Right cardiac atrium (tissue), 5 donors: ENCODE data around the gene OR13C5. TPM values are rescaled to one million over a fixed set of nuclear protein-coding genes. Genes with fewer than 3 reads are reported as not detected.
"Not testable (repeated sequence)": the region's sequence is repeated elsewhere in the genome, so short reads cannot be mapped to it uniquely, and the experiment has no call there.

Experiments used
- ATAC-seq, 2 donors: fragments of 200-7000 bp; cut with Tn5 transposase; one replicate each; pipeline versions ENCODE4 v1.8.0 to v1.9.1; 2020; ENCODE audit warnings: moderate library complexity in 2 of 2, mild to moderate bottlenecking in 1 of 2
- DNase-seq, 3 donors: peaks; one replicate each; pipeline ENCODE4 v3.0.0-alpha.2; 2020
- H3K27ac ChIP-seq: one replicate; pipeline ENCODE4 v1.5.1; 2013; ENCODE audit warnings: mild to moderate bottlenecking, low read length, control low read depth, moderate library complexity
- H3K27me3 ChIP-seq: one replicate; pipeline ENCODE4 v1.6.1; 2013; ENCODE audit not compliant: control insufficient read depth, insufficient read depth
- H3K4me1 ChIP-seq: one replicate; pipeline ENCODE4 v1.6.1; 2013; ENCODE audit warnings: low read length; ENCODE audit not compliant: control insufficient read depth, insufficient read depth
- H3K4me3 ChIP-seq: one replicate; pipeline ENCODE4 v1.5.1; 2013; ENCODE audit warnings: low read length, control low read depth
- H3K9me3 ChIP-seq: one replicate; pipeline ENCODE4 v1.6.1; 2013; ENCODE audit warnings: low read length; ENCODE audit not compliant: control insufficient read depth
- WGBS: extraction: QIAGEN DNeasy Blood & Tissue Kit; methylation state at CpG from one replicate; pipeline ENCODE4 v1.1.7; 2013; 5-methylcytosine and 5-hydroxymethylcytosine counted together
- intact Hi-C, 4 donors: fragments of 100-400 bp; cut with DNase I; formaldehyde crosslinking; loops; one replicate each; pipeline versions ENCODE4 v1.11.0 to v1.14.0; 2022 to 2023
- polyA plus RNA-seq: library from polyadenylated mRNA; stranded (reverse); fragments of 200-250 nt; gene quantifications from one replicate; pipeline ENCODE4 v1.2.3, GENCODE V29; 2013
- total RNA-seq, 4 donors: library from RNA; stranded (reverse); fragmentation: NEBNext Ultra II Directional; extraction: Animal tissue kit (Norgen Biotek cat#: 25700); gene quantifications; one replicate each; pipeline ENCODE4 v1.2.1, GENCODE V29; 2021
- donor health status: healthy with polysubstance abuse.
- donor health status: DM: no; HTN: yes; CAD: no.
- donor health status: DM: no; HTN: no; CAD: no.
- donor health status: DM: no; HTN: yes; CAD: no; lungs with severe emphysema.
- donor health status: DM: yes; HTN: yes; CAD: no.

The OR13C5 gene
- total and polyA plus RNA-seq, 5 donors: not detected

GRCh38 chr9:104598749-104599148 is 464 bp downstream of the OR13C5 start:
- H3K4me3 ChIP-seq, DNase-seq, intact Hi-C loops, ATAC-seq, H3K9me3 ChIP-seq, H3K4me1 ChIP-seq, H3K27me3 ChIP-seq, H3K27ac ChIP-seq: not testable (repeated sequence)
- 75% methylated on average over 3 of the region's 3 CpGs for WGBS

DNA sequence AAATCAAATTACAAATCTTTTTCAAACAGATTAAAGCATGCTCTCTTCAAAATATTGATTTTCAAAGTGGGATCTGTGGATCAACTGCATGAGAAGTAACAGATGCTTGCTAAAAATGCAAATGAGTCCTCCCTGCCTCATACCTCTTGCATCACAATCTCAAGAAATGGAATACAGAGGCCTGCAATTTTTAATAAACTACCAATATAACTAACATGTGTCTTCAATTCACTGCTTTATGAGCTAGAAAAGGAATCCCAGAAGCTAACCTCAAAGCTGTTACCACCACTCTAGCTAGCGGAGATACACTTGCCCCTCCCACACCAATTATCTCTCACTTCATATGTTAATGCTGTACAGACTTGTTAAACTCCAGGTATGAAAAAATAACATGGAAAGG is 9.6 kb downstream of the OR13C5 start:
- no peak overlapping the region for H3K4me3 ChIP-seq
- H3K27ac ChIP-seq: no peak overlapping the region
- intact Hi-C loops: no loop called here
- H3K4me1 ChIP-seq: no peaks in the 10 kb centered on the region
- no peak for ATAC-seq
- H3K9me3 ChIP-seq: no peaks in the 10 kb centered on the region
- no peaks in the 10 kb centered on the region for H3K27me3 ChIP-seq
- 79% methylated on average over 1 of the region's 1 CpG for WGBS
- DNase-seq: no peak

DNA sequence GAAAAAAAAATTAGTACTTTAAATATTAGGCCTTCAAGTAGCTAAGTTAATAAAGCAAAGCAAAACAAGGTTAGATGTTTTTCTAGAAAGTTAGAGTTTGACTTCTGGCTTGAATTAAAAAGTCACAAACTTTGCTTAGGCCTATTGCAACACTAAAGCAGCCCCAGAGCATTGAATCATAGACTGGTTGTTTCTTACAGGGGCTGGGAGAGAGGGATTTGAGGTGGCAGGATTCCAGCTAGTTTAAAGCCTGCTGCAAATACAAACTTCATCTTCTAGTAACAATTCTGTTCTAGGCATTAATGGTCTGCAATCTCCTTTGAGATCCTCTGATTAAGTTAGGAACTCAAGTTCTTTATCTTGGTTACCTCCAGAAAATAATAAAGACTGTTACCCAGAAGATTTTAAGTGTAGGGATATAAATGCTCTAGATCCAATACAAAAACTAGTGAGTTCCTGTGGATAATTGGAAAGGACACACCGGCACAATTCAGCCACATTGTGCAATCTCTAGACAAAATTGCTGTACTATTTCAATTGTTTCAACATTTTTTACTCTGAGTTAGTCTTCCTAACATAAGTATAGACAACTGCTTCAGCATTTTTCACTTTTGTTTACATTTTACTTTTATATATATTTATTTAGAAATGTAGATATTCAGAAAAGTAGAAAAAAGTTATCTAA is 12.6 kb downstream of the OR13C5 start:
- WGBS: 57% methylated on average over 1 of the region's 1 CpG
- intact Hi-C loops: no loop called here
- Histone ChIP-seq H3K27ac (no peak overlapping the region), H3K27me3 (no peaks in the 10 kb centered on the region), H3K4me3 (no peak overlapping the region), H3K4me1 (no peaks in the 10 kb centered on the region), H3K9me3 (no peaks in the 10 kb centered on the region)
- DNase-seq (peak in 2 of 3 donors; percentile 16 to 19), ATAC-seq (peak in 1 of 2 donors; percentile 61)

DNA sequence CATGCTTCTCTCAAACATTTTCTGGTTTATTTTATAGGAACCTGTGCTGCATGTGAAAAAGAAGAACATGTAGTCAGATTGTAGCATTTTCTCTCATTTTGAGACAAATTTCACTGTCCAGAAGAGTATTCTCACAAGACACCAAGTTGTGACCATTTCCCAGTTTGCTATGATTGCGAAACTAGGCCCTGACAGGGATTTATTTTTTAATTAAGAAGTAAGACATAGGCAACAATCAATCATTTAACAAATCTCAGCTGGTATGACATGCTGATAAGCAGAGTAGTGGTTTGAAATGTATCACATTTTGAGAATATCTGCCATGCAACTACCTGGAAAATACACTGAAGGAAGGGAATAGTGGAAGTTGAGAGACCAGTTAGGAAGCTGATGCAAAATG is 18.7 kb downstream of the OR13C5 start:
- H3K4me3 ChIP-seq: no peak overlapping the region
- no peaks in the 10 kb centered on the region for H3K9me3 ChIP-seq
- 86% methylated on average over 1 of the region's 1 CpG for WGBS
- no peaks in the 10 kb centered on the region for H3K4me1 ChIP-seq
- no peak for DNase-seq
- no peak overlapping the region for H3K27ac ChIP-seq
- intact Hi-C loops: no loop called here
- H3K27me3 ChIP-seq: no peaks in the 10 kb centered on the region
- no peak for ATAC-seq

DNA sequence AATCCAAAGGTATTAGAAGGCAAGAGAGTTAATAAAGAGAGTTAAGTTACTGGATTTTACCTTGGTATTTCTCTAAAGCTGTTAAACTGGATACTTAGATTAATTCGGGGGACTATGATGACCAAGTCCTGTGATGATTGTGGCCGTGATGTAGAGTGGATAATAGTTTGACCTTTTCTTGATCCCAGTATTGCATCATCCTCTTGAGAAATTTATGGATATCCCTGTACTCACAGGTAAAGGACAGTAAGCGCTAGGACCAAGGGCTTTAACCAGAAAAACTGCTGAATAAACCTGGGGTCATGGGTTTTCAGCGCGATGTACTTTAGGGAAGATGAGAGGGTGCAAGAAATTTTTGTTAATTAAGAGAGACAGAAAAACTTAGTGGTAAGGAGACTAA is 21.9 kb downstream of the OR13C5 start:
- WGBS: 78% methylated on average over 5 of the region's 5 CpGs
- intact Hi-C loops: no loop called here
- ATAC-seq: no peak

GRCh38 chr9:104575456-104575855 is 23.8 kb downstream of the OR13C5 start:
- Histone ChIP-seq H3K9me3 (no peaks in the 10 kb centered on the region), H3K27ac (no peak overlapping the region), H3K4me3 (no peak overlapping the region), H3K27me3 (no peaks in the 10 kb centered on the region), H3K4me1 (no peaks in the 10 kb centered on the region)
- intact Hi-C loops: no loop called here
- ATAC-seq: no peak
- WGBS: 60% methylated on average over 2 of the region's 2 CpGs
- DNase-seq: no peak

More for the DNA sequence above, 21.9 kb downstream of the OR13C5 start:
- H3K9me3 ChIP-seq: no peaks in the 10 kb centered on the region
- no peaks in the 10 kb centered on the region for H3K4me1 ChIP-seq
- no peak overlapping the region for H3K27ac ChIP-seq
- H3K27me3 ChIP-seq: no peaks in the 10 kb centered on the region
- no peak for DNase-seq
- H3K4me3 ChIP-seq: no peak overlapping the region

GRCh38 chr9:104572612-104573011 is 26.6 kb downstream of the OR13C5 start:
- intact Hi-C loops: no loop called here
- H3K4me3 ChIP-seq: no peak overlapping the region
- H3K9me3 ChIP-seq: no peaks in the 10 kb centered on the region
- DNase-seq (no peak), ATAC-seq (no peak)
- H3K4me1 ChIP-seq: no peaks in the 10 kb centered on the region
- 54% methylated on average over 1 of the region's 1 CpG for WGBS
- no peak overlapping the region for H3K27ac ChIP-seq
- H3K27me3 ChIP-seq: no peaks in the 10 kb centered on the region

- 81% methylated on average over 4 of the region's 4 CpGs for WGBS
- Histone ChIP-seq H3K4me1 (no peaks in the 10 kb centered on the region), H3K27ac (no peak within 1 kb of the TSS), H3K4me3 (no peak within 1 kb of the TSS), H3K9me3 (no peaks in the 10 kb centered on the region), H3K27me3 (no peaks in the 10 kb centered on the region)
- no peak for ATAC-seq
- no peak for DNase-seq
- intact Hi-C loops: no loop called here
Measured at GRCh38 chr9:104568868-104569267, 30.3 kb downstream of the OR13C5 start, which contains the start of gene OR13C8. Gene OR13C8, plus strand, starts transcription at chr9:104569168. Its CDS starts 0 bp downstream, at chr9:104569168.

DNA sequence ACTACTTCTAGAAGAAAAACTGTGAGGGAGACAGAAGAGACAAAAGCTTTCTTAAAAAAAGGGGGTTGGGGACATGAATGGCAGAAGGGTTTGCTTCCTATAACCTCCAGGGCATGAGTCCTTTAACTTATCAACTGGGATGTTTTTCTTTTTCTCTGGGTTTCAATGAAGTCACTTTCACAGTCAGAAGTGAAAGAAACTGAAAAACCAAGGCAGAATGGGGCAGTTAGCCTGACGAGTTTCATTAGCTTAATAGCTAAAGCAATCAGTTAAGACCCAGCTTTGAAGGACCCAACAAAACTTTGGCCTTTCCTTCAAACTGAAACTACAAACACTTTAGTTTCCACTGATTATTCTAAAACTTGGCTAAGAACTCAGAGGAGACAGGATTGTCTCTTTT is 34.9 kb downstream of the OR13C5 start:
- no peaks in the 10 kb centered on the region for H3K27me3 ChIP-seq
- no peaks in the 10 kb centered on the region for H3K9me3 ChIP-seq
- 45% methylated on average over 1 of the region's 1 CpG for WGBS
- H3K4me3 ChIP-seq: no peak overlapping the region
- H3K4me1 ChIP-seq: no peaks in the 10 kb centered on the region
- intact Hi-C loops: no loop called here
- DNase-seq: no peak
- no peak overlapping the region for H3K27ac ChIP-seq
- ATAC-seq: no peak

GRCh38 chr9:104556830-104557634 is 42.2 kb downstream of the OR13C5 start:
- Histone ChIP-seq H3K9me3 (no peaks in the 10 kb centered on the region), H3K4me3 (no peak overlapping the region), H3K4me1 (no peaks in the 10 kb centered on the region), H3K27me3 (no peaks in the 10 kb centered on the region), H3K27ac (no peak overlapping the region)
- no peak for DNase-seq
- no peak for ATAC-seq
- intact Hi-C loops: no loop called here
- 86% methylated on average over 8 of the region's 8 CpGs for WGBS

DNA sequence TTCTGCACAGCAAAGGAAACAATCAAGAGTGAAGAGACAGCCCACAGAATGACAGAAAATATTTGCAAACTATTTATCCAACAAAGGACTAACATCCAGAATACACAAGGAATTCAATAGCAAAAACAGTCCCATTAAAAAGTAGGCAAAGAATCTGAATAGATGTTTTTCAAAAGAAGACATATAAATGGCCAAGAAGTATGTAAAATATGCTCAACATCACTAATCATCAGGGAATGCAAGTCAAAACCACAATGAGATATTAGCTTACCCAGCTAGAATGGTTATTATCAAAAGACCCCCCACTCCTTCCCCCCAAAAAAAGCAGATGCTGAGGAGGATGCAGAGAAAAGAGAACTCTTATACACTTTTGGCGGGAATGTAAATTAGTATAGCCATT is 43.7 kb downstream of the OR13C5 start:
- H3K4me3 ChIP-seq: no peak overlapping the region
- intact Hi-C loops: no loop called here
- no peak for ATAC-seq
- H3K4me1 ChIP-seq: no peaks in the 10 kb centered on the region
- 92% methylated on average over 1 of the region's 1 CpG for WGBS
- H3K27ac ChIP-seq: no peak overlapping the region
- no peaks in the 10 kb centered on the region for H3K27me3 ChIP-seq
- DNase-seq: no peak
- no peaks in the 10 kb centered on the region for H3K9me3 ChIP-seq
